K562 (cell line): ENCODE data around the gene ZGLP1. TPM values are rescaled to one million over a fixed set of nuclear protein-coding genes. Genes with fewer than 3 reads are reported as not detected.
A peak's percentile ranks its signal among the peaks of the same experiment; 100 is the strongest.

Experiments
- BRF2 ChIP-seq: IDR thresholded peaks from 3 replicates; pipeline ENCODE4 v1.6.1; 2011; ENCODE audit warnings: borderline replicate concordance, mild to moderate bottlenecking; ENCODE audit not compliant: insufficient read length, insufficient read depth
- CHD1 ChIP-seq: fragments of 200-600 bp; sonication (generic); IDR thresholded peaks from one replicate; pipeline ENCODE4 v1.6.1; 2012; ENCODE audit warnings: mild to moderate bottlenecking, moderate library complexity, low read length, inconsistent platforms
- ELF1 ChIP-seq: fragments of 200-800 bp; sonication (Bioruptor generic); IDR thresholded peaks from 2 replicates; pipeline ENCODE4 v1.6.1; 2016; ENCODE audit warnings: missing genetic modification characterization, missing compliant biosample characterization
- HINFP ChIP-seq: fragments of 450-650 bp; conservative IDR thresholded peaks from 2 replicates; pipeline ENCODE4 v1.6.1; 2016; ENCODE audit warnings: missing genetic modification characterization, low read depth, mild to moderate bottlenecking, control low read depth, missing compliant biosample characterization
- HIVEP1 ChIP-seq: fragments of 250-450 bp; sonication (Bioruptor Pico); IDR thresholded peaks from 2 replicates; pipeline ENCODE4 v1.4.0; 2020; ENCODE audit warnings: mild to moderate bottlenecking
- MED1 ChIP-seq: sonication (generic); formaldehyde crosslinking; IDR thresholded peaks from 2 replicates; pipeline ENCODE4 v1.8.1; 2023; ENCODE audit warnings: missing genetic modification reagents, borderline replicate concordance
- NR2C2 ChIP-seq, 2 experiments: fragments of 200-800 bp in 1 of 2; sonication (Bioruptor generic) in 1 of 2; sonication (generic) in 1 of 2; formaldehyde crosslinking in 1 of 2; IDR thresholded peaks; 2 replicates each; pipeline versions ENCODE4 v1.6.1 to v1.8.0; 2016 to 2022; ENCODE audit warnings: mild to moderate bottlenecking in 1 of 2, missing compliant biosample characterization in 1 of 2, missing genetic modification characterization in 1 of 2, missing genetic modification reagents in 1 of 2
- NR2F6 ChIP-seq: fragments of 450-650 bp; formaldehyde crosslinking; IDR thresholded peaks from 2 replicates; pipeline ENCODE4 v1.4.0; 2020; ENCODE audit warnings: mild to moderate bottlenecking
- OTX1 ChIP-seq: fragments of 450-650 bp; formaldehyde crosslinking; IDR thresholded peaks from 2 replicates; pipeline ENCODE4 v1.4.0; 2022; ENCODE audit warnings: mild to moderate bottlenecking
- PTTG1 ChIP-seq: fragments of 450-650 bp; IDR thresholded peaks from 2 replicates; pipeline ENCODE4 v1.6.1; 2016; ENCODE audit warnings: low read depth, mild to moderate bottlenecking, missing genetic modification characterization, missing compliant biosample characterization
- RB1 ChIP-seq: fragments of 450-650 bp; IDR thresholded peaks from 2 replicates; pipeline ENCODE4 v1.6.1; 2017; ENCODE audit warnings: low read depth, mild to moderate bottlenecking
- RREB1 ChIP-seq: fragments of 250-450 bp; sonication (Bioruptor Pico); IDR thresholded peaks from 2 replicates; pipeline ENCODE4 v1.4.0; 2020
- SETDB1 ChIP-seq: IDR thresholded peaks from one replicate; pipeline ENCODE4 v1.6.1; 2012; ENCODE audit warnings: low read length, control low read depth, inconsistent platforms
- TCF7 ChIP-seq: sonication (generic); IDR thresholded peaks from 2 replicates; pipeline ENCODE4 v1.6.1; 2016; ENCODE audit warnings: antibody characterized with exemption, borderline replicate concordance
- ZMIZ1 ChIP-seq, 2 experiments: fragments of 150-350 bp in 1 of 2; IDR thresholded peaks; 2 replicates each; pipeline ENCODE4 v1.6.1; 2012 to 2016; ENCODE audit warnings: low read depth in 2 of 2, low read length in 2 of 2, mild to moderate bottlenecking in 1 of 2, moderate library complexity in 1 of 2
- polyA plus RNA-seq, 8 experiments: library from polyadenylated mRNA; depleted of rRNA in 4 of 8; stranded (reverse) in 5 of 8; unstranded in 3 of 8; fragments of >200 nt; fragmentation: Nextera tagmentation in 2 of 8; fragmentation: Illumina TruSeq in 1 of 8; extraction: Ambion mirVana in 2 of 8; extraction: Trizol in 1 of 8; gene quantifications; 2 replicates each; pipeline versions ENCODE4 v1.2.1 to v1.2.3, GENCODE V29; 2011 to 2014; ENCODE audit warnings: inconsistent platforms in 1 of 8, missing spikeins in 1 of 8
- total RNA-seq, 7 experiments: library from RNA; depleted of rRNA in 6 of 7; stranded (reverse); fragments of >200 nt in 6 of 7; fragmentation: Illumina TruSeq in 2 of 7; extraction: Trizol in 2 of 7; gene quantifications; 2 replicates each; pipeline versions ENCODE4 v1.2.1 to v1.2.3, GENCODE V29; 2011 to 2021; ENCODE audit warnings: low replicate concordance in 1 of 7

The ZGLP1 gene
- total and polyA plus RNA-seq, 9 of the 15 experiments (the other 6 are each of a cell fraction or from before 2014, with no cell fraction given): 0.24 to 4.5 (median 2.2) TPM

GRCh38 chr19:10270180-10270615, 39.4 kb downstream of the ZGLP1 start (continued):
- TF ChIP-seq ZMIZ1 (IDR thresholded peaks at IDR 0.05; ENCODE audit: low read depth in 2 of 2, low read length in 2 of 2) (peak in 1 of 2 experiments; percentile 31; a peak in 1 of 4 replicates), TCF7 (no peak), OTX1 (CRISPR knock-in tag) (no peak), RREB1 (0 out of 2 replicates have a peak, but pooled peaks have one; percentile 19), HINFP (tag) (no peak), NR2C2 (CRISPR knock-in tag; IDR thresholded peaks at IDR 0.05) (0 out of 2 replicates have a peak, but pooled peaks have one; percentile 29), NR2C2 (tag; IDR thresholded peaks at IDR 0.05) (no peak), BRF2 (no peak), MED1 (no peak), SETDB1 (no peak), PTTG1 (no peak), CHD1 (peak; percentile 33), RB1 (0 out of 2 replicates have a peak, but pooled peaks have one; percentile 18), NR2F6 (CRISPR knock-in tag) (no peak), ELF1 (no peak), HIVEP1 (no peak)
